Measurements from ENCODE around the gene TMEM238.

GRCh38 chr19:55333870-55334269, 50.2 kb downstream of the TMEM238 start:
- TF ChIP-seq CTCF (IDR thresholded peaks at IDR 0.05) (no peak), POLR2A (IDR thresholded peaks at IDR 0.05) (no peak), EP300 (IDR thresholded peaks at IDR 0.05) (no peak)
